Esophagus (tissue), 2 donors: ENCODE measurements around the gene MCAT. TPM values are rescaled to one million over a fixed set of nuclear protein-coding genes. Genes with fewer than 3 reads are reported as not detected.

Source experiments
- H3K27ac ChIP-seq, 2 donors: one replicate each; pipeline ENCODE4 v1.5.1; 2013; ENCODE audit warnings: low read depth in 2 of 2, mild to moderate bottlenecking in 2 of 2, inconsistent platforms in 1 of 2, low read length in 1 of 2, moderate library complexity in 1 of 2
- H3K27me3 ChIP-seq, 2 donors: one replicate each; pipeline ENCODE4 v1.6.1; 2013; ENCODE audit warnings: low read length in 2 of 2, control low read depth in 1 of 2, mild to moderate bottlenecking in 1 of 2; ENCODE audit not compliant: insufficient read depth in 2 of 2, control insufficient read depth in 1 of 2
- H3K36me3 ChIP-seq, 2 donors: one replicate each; pipeline ENCODE4 v1.6.1; 2013; ENCODE audit warnings: low read length in 1 of 2; ENCODE audit not compliant: control insufficient read depth in 2 of 2, insufficient read depth in 2 of 2
- H3K4me1 ChIP-seq, 2 donors: one replicate each; pipeline ENCODE4 v1.6.1; 2013; ENCODE audit warnings: low read length in 1 of 2; ENCODE audit not compliant: control insufficient read depth in 2 of 2, insufficient read depth in 2 of 2
- H3K4me3 ChIP-seq, 2 donors: one replicate each; pipeline ENCODE4 v1.5.1; 2013; ENCODE audit warnings: low read length in 2 of 2, mild to moderate bottlenecking in 2 of 2, low read depth in 1 of 2, moderate library complexity in 1 of 2
- H3K9me3 ChIP-seq, 2 donors: one replicate each; pipeline ENCODE4 v1.6.1; 2013; ENCODE audit warnings: mild to moderate bottlenecking in 2 of 2, low read depth in 1 of 2, low read length in 1 of 2, moderate library complexity in 1 of 2; ENCODE audit not compliant: control insufficient read depth in 2 of 2, insufficient read depth in 1 of 2
- WGBS, 2 donors: extraction: QIAGEN DNeasy Blood & Tissue Kit; methylation state at CpG; one replicate each; pipeline ENCODE4 v1.1.7; 2013; 5-methylcytosine and 5-hydroxymethylcytosine counted together
- polyA plus RNA-seq, 2 donors: library from polyadenylated mRNA; stranded (reverse); fragments of 200-250 nt; gene quantifications; one replicate each; pipeline ENCODE4 v1.2.3, GENCODE V29; 2013
- donor health status: healthy with polysubstance abuse.
- donor health status: Bipolar disorder and iron deficiency.

Gene MCAT
- 10 to 100 TPM; 10.2 to 16.6 TPM for polyA plus RNA-seq

- Histone ChIP-seq H3K36me3 (peaks cover 4 to 14% of the 10 kb centered on the region in 2 donors), H3K4me3 (peak within 1 kb of the TSS; percentile 89 to 95), H3K4me1 (peaks cover 0 to 2% of the 10 kb centered on the region in 2 donors), H3K27me3 (no peaks in the 10 kb centered on the region), H3K27ac (peak within 1 kb of the TSS; percentile 67 to 86), H3K9me3 (no peaks in the 10 kb centered on the region)
- 0% methylated on average over 54 to 83 of the region's 83 CpGs for WGBS, 2 donors
Measured at GRCh38 chr22:43142880-43143562, at the start of gene MCAT. MCAT (minus strand) TSS chr22:43143398; CDS start chr22:43143348, 50 bp downstream.

- no peaks in the 10 kb centered on the region for H3K9me3 ChIP-seq
- no peaks in the 10 kb centered on the region for H3K27me3 ChIP-seq
- no peak overlapping the region for H3K27ac ChIP-seq
- H3K4me1 ChIP-seq: no peaks in the 10 kb centered on the region
- H3K36me3 ChIP-seq: no peaks in the 10 kb centered on the region
- no peak overlapping the region for H3K4me3 ChIP-seq
Measured at GRCh38 chr22:43191831-43192230, 48.6 kb upstream of the MCAT start.

GRCh38 chr22:43188829-43189545, 45.8 kb upstream of the MCAT start:
- H3K4me3 ChIP-seq: no peak overlapping the region
- H3K36me3 ChIP-seq: no peaks in the 10 kb centered on the region
- H3K4me1 ChIP-seq: peaks cover 5 to 13% of the 10 kb centered on the region in 2 donors
- WGBS, 2 donors: 92 to 93% methylated on average over 5 of the region's 5 CpGs
- no peaks in the 10 kb centered on the region for H3K27me3 ChIP-seq
- no peak overlapping the region for H3K27ac ChIP-seq
- no peaks in the 10 kb centered on the region for H3K9me3 ChIP-seq

- peak overlapping the region; percentile 42 to 45 for H3K4me3 ChIP-seq
- 4 to 6% methylated on average over 37 to 58 of the region's 86 CpGs for WGBS, 2 donors
- no peaks in the 10 kb centered on the region for H3K9me3 ChIP-seq
- H3K27me3 ChIP-seq: no peaks in the 10 kb centered on the region
- H3K4me1 ChIP-seq: peaks cover 5 to 25% of the 10 kb centered on the region in 2 donors
- H3K36me3 ChIP-seq: peaks cover 0 to 11% of the 10 kb centered on the region in 2 donors
- peak overlapping the region; percentile 93 to 94 for H3K27ac ChIP-seq
Measured at GRCh38 chr22:43187171-43188099, 44.2 kb upstream of the MCAT start.

GRCh38 chr22:43186272-43187170, 43.3 kb upstream of the MCAT start, which contains the start of gene TTLL12:
TTLL12 (minus strand) TSS chr22:43187134; CDS start chr22:43187069, 65 bp downstream.
- WGBS, 2 donors: 1% methylated on average over 65 to 84 of the region's 87 CpGs
- peaks cover 5 to 28% of the 10 kb centered on the region in 2 donors for H3K4me1 ChIP-seq

GRCh38 chr22:43185860-43186261, 42.7 kb upstream of the MCAT start:
- Histone ChIP-seq H3K4me1 (peaks cover 5 to 28% of the 10 kb centered on the region in 2 donors), H3K9me3 (no peaks in the 10 kb centered on the region), H3K36me3 (peaks cover 3 to 24% of the 10 kb centered on the region in 2 donors), H3K27me3 (no peaks in the 10 kb centered on the region), H3K4me3 (peak overlapping the region; percentile 62 to 78), H3K27ac (peak overlapping the region; percentile 93)
- 12 to 13% methylated on average over 12 of the region's 12 CpGs for WGBS, 2 donors

More at GRCh38 chr22:43186272-43187170, 43.3 kb upstream of the MCAT start, which contains the start of gene TTLL12:
- H3K27ac ChIP-seq: peak within 1 kb of the TSS; percentile 93 to 94
- no peaks in the 10 kb centered on the region for H3K9me3 ChIP-seq
- H3K27me3 ChIP-seq: no peaks in the 10 kb centered on the region
- peaks cover 0 to 17% of the 10 kb centered on the region in 2 donors for H3K36me3 ChIP-seq
- H3K4me3 ChIP-seq: peak within 1 kb of the TSS; percentile 62 to 78

GRCh38 chr22:43183496-43184277, 40.5 kb upstream of the MCAT start:
- Histone ChIP-seq H3K9me3 (no peaks in the 10 kb centered on the region), H3K4me3 (no peak overlapping the region), H3K27me3 (no peaks in the 10 kb centered on the region), H3K4me1 (peaks cover 5 to 30% of the 10 kb centered on the region in 2 donors), H3K27ac (peak overlapping the region; percentile 87 to 91), H3K36me3 (peaks cover 15 to 45% of the 10 kb centered on the region in 2 donors)
- 63 to 71% methylated on average over 12 of the region's 12 CpGs for WGBS, 2 donors

- Histone ChIP-seq H3K27ac (peak overlapping the region in 1 of 2 donors; percentile 91), H3K36me3 (peaks cover 16 to 47% of the 10 kb centered on the region in 2 donors), H3K27me3 (no peaks in the 10 kb centered on the region), H3K4me1 (peaks cover 5 to 30% of the 10 kb centered on the region in 2 donors), H3K4me3 (no peak overlapping the region), H3K9me3 (no peaks in the 10 kb centered on the region)
- WGBS, 2 donors: 95 to 97% methylated on average over 17 of the region's 17 CpGs
Measured at GRCh38 chr22:43182726-43183125, 39.5 kb upstream of the MCAT start.
